Sigmoid colon (tissue), 7 donors: ENCODE results near the gene BIRC6. TPM values are rescaled to one million over a fixed set of nuclear protein-coding genes. Genes with fewer than 3 reads are reported as not detected.
A peak's percentile ranks its signal among the peaks of the same experiment; 100 is the strongest.

Experiments used
- DNase-seq: peaks from one replicate; pipeline ENCODE4 v3.0.0-alpha.2; 2019
- H3K27ac ChIP-seq, 4 donors: fragments of 200-600 bp; sonication (generic); one replicate each; pipeline ENCODE4 v1.5.1; 2016 to 2019; ENCODE audit warnings: mild to moderate bottlenecking in 1 of 4
- H3K27me3 ChIP-seq, 3 donors: fragments of 200-600 bp; sonication (generic); one replicate each; pipeline ENCODE4 v1.5.1; 2019; ENCODE audit warnings: mild to moderate bottlenecking in 1 of 3
- H3K36me3 ChIP-seq, 4 donors: fragments of 200-600 bp; sonication (generic); one replicate each; pipeline ENCODE4 v1.5.1; 2016 to 2019
- H3K4me1 ChIP-seq, 4 donors: fragments of 200-600 bp; sonication (generic); one replicate each; pipeline ENCODE4 v1.5.1; 2017 to 2019
- H3K4me3 ChIP-seq, 4 donors: fragments of 200-600 bp; sonication (generic); one replicate each; pipeline ENCODE4 v1.5.1; 2017 to 2019; ENCODE audit warnings: mild to moderate bottlenecking in 2 of 4, moderate library complexity in 1 of 4
- H3K9me3 ChIP-seq, 4 donors: fragments of 200-600 bp in 3 of 4; sonication (generic) in 3 of 4; one replicate each; pipeline versions ENCODE4 v1.5.1 to v1.6.1; 2013 to 2019
- EP300 ChIP-seq, 4 donors: sonication (generic); formaldehyde crosslinking; IDR thresholded peaks; one replicate each; pipeline ENCODE4 v1.6.1; 2017; ENCODE audit warnings: antibody characterized with exemption in 4 of 4
- POLR2A ChIP-seq, 2 donors: fragments of 450-650 bp; IDR thresholded peaks; one replicate each; pipeline ENCODE4 v1.6.1; 2016; ENCODE audit warnings: antibody characterized with exemption in 2 of 2, mild to moderate bottlenecking in 2 of 2, moderate library complexity in 2 of 2
- POLR2AphosphoS5 ChIP-seq, 4 donors: sonication (generic); formaldehyde crosslinking; IDR thresholded peaks; one replicate each; pipeline ENCODE4 v1.6.1; 2017; ENCODE audit warnings: antibody characterized with exemption in 4 of 4
- WGBS, 2 donors: extraction: QIAGEN DNeasy Blood & Tissue Kit; methylation state at CpG; one replicate each; pipeline ENCODE4 v1.1.7; 2013; 5-methylcytosine and 5-hydroxymethylcytosine counted together
- intact Hi-C: fragments of 100-400 bp; cut with DNase I; formaldehyde crosslinking; loops from one replicate; pipeline ENCODE4 v1.15.1; 2023
- polyA plus RNA-seq, 3 donors: library from polyadenylated mRNA; stranded (reverse); fragments of 200-250 nt; gene quantifications; one replicate each; pipeline ENCODE4 v1.2.3, GENCODE V29; 2013
- total RNA-seq, 4 donors: library from RNA; depleted of rRNA; stranded (reverse); fragments of >200 nt; gene quantifications; one replicate each; pipeline ENCODE4 v1.1.0, GENCODE V29; 2016
- TF ChIP-seq, protein P1 (sequence below), 4 experiments: fragments of 450-650 bp in 3 of 4; fragments of 200-600 bp in 1 of 4; IDR thresholded peaks; one replicate each; pipeline ENCODE4 v1.5.1; 2016 to 2019; ENCODE audit warnings: antibody characterized with exemption in 4 of 4, mild to moderate bottlenecking in 3 of 4, moderate library complexity in 2 of 4
- donor health status: healthy with polysubstance abuse.
- donor health status: Bipolar disorder and iron deficiency.
- donor health status: healthy.

Gene BIRC6
- total and polyA plus RNA-seq, 7 donors, result 9.7 to 122 (median 86.4) TPM

GRCh38 chr2:32424739-32425138, 67.9 kb downstream of the BIRC6 start:
- TF ChIP-seq, protein P1, sequence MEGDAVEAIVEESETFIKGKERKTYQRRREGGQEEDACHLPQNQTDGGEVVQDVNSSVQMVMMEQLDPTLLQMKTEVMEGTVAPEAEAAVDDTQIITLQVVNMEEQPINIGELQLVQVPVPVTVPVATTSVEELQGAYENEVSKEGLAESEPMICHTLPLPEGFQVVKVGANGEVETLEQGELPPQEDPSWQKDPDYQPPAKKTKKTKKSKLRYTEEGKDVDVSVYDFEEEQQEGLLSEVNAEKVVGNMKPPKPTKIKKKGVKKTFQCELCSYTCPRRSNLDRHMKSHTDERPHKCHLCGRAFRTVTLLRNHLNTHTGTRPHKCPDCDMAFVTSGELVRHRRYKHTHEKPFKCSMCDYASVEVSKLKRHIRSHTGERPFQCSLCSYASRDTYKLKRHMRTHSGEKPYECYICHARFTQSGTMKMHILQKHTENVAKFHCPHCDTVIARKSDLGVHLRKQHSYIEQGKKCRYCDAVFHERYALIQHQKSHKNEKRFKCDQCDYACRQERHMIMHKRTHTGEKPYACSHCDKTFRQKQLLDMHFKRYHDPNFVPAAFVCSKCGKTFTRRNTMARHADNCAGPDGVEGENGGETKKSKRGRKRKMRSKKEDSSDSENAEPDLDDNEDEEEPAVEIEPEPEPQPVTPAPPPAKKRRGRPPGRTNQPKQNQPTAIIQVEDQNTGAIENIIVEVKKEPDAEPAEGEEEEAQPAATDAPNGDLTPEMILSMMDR (IDR thresholded peaks at IDR 0.05), result no peak
- TF ChIP-seq EP300 (IDR thresholded peaks at IDR 0.05), result no peak
- Histone ChIP-seq H3K9me3 (no peaks in the 10 kb centered on the region), H3K27ac (no peak overlapping the region), H3K36me3 (no peaks in the 10 kb centered on the region), H3K4me3 (no peak overlapping the region), H3K27me3 (no peaks in the 10 kb centered on the region), H3K4me1 (peaks cover 0 to 53% (median 43%) of the 10 kb centered on the region in 4 donors)
- WGBS, 2 donors, result 94 to 96% methylated on average over 5 of the region's 5 CpGs
- no peak for DNase-seq
- intact Hi-C loops, result no loop called here

GRCh38 chr2:32425719-32426141, 68.9 kb downstream of the BIRC6 start:
- Histone ChIP-seq H3K36me3 (peaks cover 0 to under 1% (median 0%) of the 10 kb centered on the region in 4 donors), H3K27ac (peak overlapping the region in 2 of 4 donors; percentile 13 to 25), H3K4me3 (no peak overlapping the region), H3K4me1 (peaks cover 0 to 53% (median 43%) of the 10 kb centered on the region in 4 donors), H3K9me3 (no peaks in the 10 kb centered on the region), H3K27me3 (no peaks in the 10 kb centered on the region)
- TF ChIP-seq POLR2A (IDR thresholded peaks at IDR 0.05), result no peak
- TF ChIP-seq EP300 (IDR thresholded peaks at IDR 0.05), result no peak
- no peak for TF ChIP-seq POLR2AphosphoS5 (IDR thresholded peaks at IDR 0.05)
- TF ChIP-seq, protein P1 (IDR thresholded peaks at IDR 0.05), result no peak
- 76 to 94% methylated on average over 2 of the region's 2 CpGs for WGBS, 2 donors
- DNase-seq, result no peak
- intact Hi-C loops, result no loop called here

DNA sequence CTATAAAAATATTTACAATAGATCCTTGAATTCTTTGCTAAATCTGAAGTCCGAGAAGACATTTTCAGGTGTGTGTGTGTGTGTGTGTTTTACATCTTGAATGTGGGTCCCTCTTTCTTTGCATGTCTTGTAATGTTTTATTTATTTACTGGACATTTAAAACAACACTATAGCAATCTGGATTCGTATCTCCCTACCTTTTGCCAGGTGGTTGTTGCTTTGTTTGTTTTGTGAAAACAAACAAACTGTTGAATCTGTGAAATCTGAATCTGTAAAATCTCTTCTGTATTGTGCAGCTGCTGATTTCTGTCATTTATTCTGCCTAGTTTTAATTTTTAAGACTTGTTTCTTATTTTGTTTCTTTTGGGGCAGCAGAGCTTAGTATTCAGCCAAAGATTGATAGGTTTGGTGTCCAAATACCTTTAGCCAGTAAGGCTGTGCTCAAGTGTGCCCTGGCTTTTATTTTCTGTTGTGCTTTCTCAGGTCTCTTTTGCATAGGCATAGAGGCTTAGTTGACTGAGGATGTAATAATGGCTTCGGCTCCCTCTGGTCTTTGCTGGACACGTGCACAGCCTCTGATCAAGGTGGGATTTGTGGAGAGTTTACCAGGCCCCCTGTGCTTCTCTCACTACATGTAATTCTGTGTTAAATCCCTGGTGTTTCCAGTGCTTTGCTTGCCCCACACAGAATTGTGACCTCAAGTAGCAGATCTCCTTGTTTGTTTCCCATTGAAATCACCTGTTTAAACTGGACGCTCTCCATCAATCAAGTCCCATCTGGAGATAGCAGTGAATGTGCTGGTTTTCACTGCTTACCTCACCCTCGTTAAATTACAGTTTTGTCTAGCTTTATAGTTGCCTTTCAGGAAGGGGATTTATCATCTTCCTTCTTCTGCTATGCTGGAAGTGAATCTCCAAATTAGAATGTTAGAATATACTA, 71.1 kb downstream of the BIRC6 start:
- Histone ChIP-seq H3K27me3 (no peaks in the 10 kb centered on the region), H3K4me1 (peaks cover 0 to 36% (median 26%) of the 10 kb centered on the region in 4 donors), H3K4me3 (no peak overlapping the region), H3K9me3 (no peaks in the 10 kb centered on the region), H3K36me3 (peaks cover 0 to 18% (median 0%) of the 10 kb centered on the region in 4 donors), H3K27ac (no peak overlapping the region)
- intact Hi-C loops, result no loop called here
- 30 to 66% methylated on average over 6 of the region's 6 CpGs for WGBS, 2 donors
- DNase-seq, result no peak
- TF ChIP-seq, protein P1 (IDR thresholded peaks at IDR 0.05), result no peak
- TF ChIP-seq POLR2AphosphoS5 (IDR thresholded peaks at IDR 0.05), result no peak

GRCh38 chr2:32430804-32431203, 74.0 kb downstream of the BIRC6 start:
- Histone ChIP-seq H3K36me3 (peaks cover 0 to 30% (median 0%) of the 10 kb centered on the region in 4 donors), H3K4me1 (peaks cover 0 to 18% (median 16%) of the 10 kb centered on the region in 4 donors), H3K4me3 (no peak overlapping the region), H3K27ac (no peak overlapping the region), H3K27me3 (no peaks in the 10 kb centered on the region), H3K9me3 (no peaks in the 10 kb centered on the region)
- intact Hi-C loops, result no loop called here
- 98 to 99% methylated on average over 5 of the region's 5 CpGs for WGBS, 2 donors
- no peak for DNase-seq
- TF ChIP-seq EP300 (IDR thresholded peaks at IDR 0.05) (no peak), POLR2AphosphoS5 (IDR thresholded peaks at IDR 0.05) (no peak), POLR2A (IDR thresholded peaks at IDR 0.05) (no peak)
- TF ChIP-seq, protein P1 (IDR thresholded peaks at IDR 0.05), result no peak
